NCI-H2081 treated with DMSO at 0.1 percent for 48 hours (cell line): ENCODE results near the gene SMYD4.
"Not testable (repeated sequence)": the region's sequence is repeated elsewhere in the genome, so short reads cannot be mapped to it uniquely, and the experiment has no call there.

ENCODE experiments used
- DNase-seq: peaks from one replicate; lab custom pipeline; 2025; lab: John Stamatoyannopoulos, UW

Gene SMYD4

DNA sequence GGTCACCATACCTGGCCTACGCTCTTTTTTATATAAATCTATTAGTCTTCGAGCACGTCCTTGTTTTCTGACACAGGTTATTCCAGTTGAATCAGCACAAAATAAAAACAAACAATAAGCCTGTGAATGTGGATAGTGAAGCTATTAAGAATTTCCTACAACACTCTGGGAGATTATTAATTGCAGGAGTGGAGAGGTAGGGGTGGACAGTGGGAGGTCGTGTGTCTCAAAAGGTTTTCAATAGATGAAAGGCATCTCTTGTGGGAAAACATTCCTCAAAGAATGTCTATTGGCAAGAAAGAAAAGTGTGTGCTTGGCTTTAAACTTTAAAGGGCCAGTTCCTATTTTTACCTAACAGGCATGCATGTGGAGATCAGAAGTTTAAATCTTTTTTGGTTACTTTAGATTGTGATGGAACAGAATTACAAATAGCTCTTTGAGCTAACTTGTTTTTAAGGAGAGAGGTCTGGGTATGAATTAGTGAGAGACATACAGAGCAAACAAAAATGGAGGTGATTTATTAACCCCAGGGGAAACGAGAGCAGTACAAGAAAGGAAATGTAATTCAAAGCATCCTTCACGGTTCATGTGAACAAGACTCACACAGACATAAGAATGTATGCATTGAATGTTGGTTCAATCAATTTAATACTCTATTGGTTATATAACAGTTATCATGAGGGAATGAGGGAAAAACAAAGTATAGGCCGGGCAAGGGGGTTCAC lies 9.0 kb downstream of the SMYD4 start:
- DNase-seq: no peak

GRCh38 chr17:1813088-1813487 lies 16.6 kb downstream of the SMYD4 start:
- DNase-seq: no peak

- DNase-seq: no peak
Measured at GRCh38 chr17:1810450-1811103, 19.1 kb downstream of the SMYD4 start.

DNA sequence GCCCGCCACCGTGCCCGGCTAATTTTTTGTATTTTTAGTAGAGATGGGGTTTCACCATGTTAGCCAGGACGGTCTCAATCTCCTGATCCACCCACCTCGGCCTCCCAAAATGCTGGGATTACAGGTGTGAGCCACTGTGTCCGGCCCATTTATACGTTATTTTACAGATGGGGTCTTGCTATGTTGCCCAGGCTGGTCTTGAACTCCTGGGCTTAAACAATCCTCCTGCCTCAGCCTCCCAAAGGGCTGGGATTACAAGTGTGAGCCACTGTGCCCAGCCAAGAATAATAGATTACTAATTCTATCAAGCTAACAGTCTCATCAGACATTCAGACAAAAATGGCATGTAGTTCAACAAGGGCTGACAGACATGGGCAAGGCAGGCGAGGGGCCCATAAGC lies 19.9 kb downstream of the SMYD4 start:
- not testable (repeated sequence) for DNase-seq

DNA sequence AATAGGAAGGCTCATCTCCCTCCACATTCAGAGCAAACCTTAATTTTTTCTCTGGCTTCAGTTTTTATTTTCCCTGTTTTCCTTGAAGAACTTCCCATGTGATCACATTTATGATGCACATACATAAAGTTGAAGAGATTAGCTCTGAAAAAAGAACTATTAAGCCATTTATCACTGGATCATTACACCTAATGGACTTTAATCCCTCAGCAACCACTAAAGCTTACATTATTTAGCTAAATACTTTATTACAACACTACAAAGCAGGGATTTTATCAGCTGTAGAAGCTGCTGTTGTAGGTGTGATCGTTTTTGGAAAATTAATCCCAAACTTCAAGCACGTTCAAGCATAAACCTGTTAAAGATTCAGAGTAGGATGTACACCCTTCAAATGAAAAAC lies 21.1 kb downstream of the SMYD4 start:
- no peak for DNase-seq

DNA sequence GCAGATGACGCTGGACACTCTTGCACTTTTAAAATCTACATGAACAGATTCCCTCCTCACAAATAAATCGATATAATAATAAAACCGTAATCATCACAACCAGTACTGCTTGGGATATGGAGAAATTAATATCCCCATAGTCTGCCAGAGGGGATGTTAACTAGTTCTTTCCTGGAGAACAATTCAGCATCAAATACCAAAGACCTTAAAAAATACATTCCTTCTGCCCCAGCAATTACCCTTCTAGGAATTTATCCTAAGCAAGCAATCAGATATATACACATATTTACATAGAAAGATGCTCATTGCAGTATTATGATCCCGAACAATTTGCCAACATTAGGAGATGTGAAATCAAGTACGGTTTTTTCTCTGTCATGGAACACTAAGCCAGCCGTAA lies 21.8 kb downstream of the SMYD4 start:
- no peak for DNase-seq

DNA sequence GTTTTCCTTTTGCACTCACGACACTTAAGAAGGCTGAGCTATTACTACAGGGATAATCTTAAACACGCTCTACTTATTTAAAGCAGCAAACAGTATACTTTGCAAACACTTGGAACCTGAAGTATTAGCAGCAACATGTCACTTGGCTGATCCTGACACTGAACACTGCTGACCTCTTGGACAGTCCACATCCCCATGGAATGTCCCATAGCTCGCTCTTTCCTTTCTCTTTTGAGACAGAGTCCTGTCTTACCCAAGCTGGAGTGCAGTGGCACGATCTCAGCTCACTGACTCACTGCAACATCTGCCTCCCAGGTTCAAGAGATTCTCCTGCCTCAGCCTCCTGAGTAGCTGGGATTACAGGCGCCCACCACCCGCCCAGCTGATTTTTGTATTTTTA lies 26.4 kb downstream of the SMYD4 start:
- DNase-seq: no peak

- DNase-seq: no peak
Measured at GRCh38 chr17:1802429-1802828, 27.3 kb downstream of the SMYD4 start.

DNA sequence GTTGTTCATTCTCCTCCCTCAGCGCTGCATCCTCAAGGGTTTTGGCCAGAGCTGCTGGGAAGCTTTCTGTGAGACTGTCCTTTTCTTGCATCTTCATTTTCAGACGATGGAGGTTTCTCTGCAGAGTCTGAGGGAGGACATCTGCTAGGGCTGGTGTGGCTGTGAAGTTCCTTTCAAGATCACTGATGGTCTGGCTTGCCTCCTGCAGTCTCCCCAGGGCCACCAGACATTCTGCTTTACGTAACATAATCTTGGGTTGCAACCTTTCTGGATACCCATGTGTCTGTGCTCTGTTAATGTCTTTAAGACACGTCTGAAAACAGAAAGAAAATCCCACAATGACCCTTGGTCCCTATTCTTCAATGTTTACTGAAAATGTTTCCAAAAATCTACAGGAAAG lies 29.0 kb downstream of the SMYD4 start:
- no peak for DNase-seq

DNA sequence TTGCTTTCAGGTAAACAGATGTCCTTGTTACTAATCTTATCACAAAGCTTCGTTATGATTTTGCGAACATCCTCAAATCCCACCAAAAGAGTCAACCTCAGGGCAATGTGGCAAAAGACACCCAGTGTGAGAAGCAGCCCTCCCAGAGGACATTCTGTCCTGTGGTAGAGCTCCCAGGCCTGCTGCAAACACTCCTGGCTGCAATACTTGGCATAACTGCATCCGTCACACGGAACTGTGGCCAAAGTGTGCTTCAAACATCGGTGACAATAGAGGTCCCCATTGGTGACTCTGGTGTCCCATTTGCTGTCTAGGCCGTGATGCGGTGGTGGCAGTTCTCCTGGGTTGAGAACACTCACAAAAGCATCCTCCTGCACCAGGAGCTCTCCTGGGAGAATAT lies 29.5 kb downstream of the SMYD4 start:
- no peak for DNase-seq

- DNase-seq: not testable (repeated sequence)
Measured at GRCh38 chr17:1797846-1798245, 31.9 kb downstream of the SMYD4 start.

- DNase-seq: no peak
Measured at GRCh38 chr17:1797323-1797722, 32.4 kb downstream of the SMYD4 start.

- no peak for DNase-seq
Measured at GRCh38 chr17:1796800-1797199, 32.9 kb downstream of the SMYD4 start.

DNA sequence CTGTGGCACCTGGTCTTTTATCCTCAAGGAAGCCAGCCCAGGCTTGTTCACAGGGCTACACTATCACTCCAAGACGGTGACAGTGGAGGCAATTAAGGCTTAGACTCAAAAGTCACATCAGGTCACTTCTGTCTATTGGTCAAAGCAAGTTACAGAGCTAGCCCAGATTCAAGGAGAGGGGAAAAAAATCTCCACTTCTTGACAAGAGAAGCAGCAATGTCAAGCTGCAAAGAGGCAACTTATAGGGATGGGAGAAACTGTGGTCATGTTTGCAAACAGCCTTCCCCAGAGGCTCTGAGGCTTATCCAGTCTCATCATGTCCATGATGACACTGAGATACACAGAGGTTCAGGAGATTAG lies 36.3 kb downstream of the SMYD4 start:
- no peak for DNase-seq

GRCh38 chr17:1792495-1793446 lies 36.9 kb downstream of the SMYD4 start:
- no peak for DNase-seq

DNA sequence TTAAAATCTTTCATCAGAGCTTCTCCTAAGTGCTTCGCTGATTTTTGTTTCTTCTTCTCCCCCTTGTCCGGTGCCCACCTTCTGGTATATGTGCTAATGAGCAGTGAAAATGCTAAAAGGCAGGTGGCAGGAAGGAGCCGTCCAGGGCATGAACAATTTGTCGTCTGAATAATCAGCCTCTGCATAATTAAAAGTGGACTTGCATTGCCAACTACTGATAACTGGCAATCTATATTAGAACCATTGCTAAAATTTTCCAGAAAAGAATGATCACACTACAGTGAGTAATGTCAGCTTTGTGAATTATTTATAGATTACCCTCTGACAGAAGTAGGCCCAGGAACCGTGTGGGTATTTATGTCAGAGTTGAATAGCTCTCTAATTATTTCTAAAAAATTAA lies 39.8 kb downstream of the SMYD4 start:
- peak; percentile 17 for DNase-seq

- no peak for DNase-seq
Measured at GRCh38 chr17:1787301-1787902, 42.3 kb downstream of the SMYD4 start.

DNA sequence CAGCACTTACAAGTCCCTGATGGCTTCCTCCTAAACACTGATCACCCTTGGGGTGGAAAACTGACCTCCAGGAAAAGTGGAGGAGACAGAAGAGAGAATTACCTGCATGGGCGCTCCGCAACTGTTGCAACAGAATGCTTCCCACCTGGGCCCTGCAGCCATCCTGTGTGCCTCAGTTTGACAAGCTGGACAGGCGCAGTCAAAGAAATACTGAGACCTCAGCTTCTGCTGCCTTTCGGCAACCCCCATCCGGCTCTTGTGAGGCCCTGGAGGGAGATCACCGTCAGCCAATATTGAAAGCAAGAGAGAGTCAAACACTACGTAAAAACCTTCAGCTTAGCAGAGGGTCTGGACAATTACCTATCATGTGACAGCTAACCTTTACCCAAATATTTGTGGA lies 43.0 kb downstream of the SMYD4 start:
- no peak for DNase-seq

GRCh38 chr17:1785930-1786329 lies 43.8 kb downstream of the SMYD4 start:
- no peak for DNase-seq

DNA sequence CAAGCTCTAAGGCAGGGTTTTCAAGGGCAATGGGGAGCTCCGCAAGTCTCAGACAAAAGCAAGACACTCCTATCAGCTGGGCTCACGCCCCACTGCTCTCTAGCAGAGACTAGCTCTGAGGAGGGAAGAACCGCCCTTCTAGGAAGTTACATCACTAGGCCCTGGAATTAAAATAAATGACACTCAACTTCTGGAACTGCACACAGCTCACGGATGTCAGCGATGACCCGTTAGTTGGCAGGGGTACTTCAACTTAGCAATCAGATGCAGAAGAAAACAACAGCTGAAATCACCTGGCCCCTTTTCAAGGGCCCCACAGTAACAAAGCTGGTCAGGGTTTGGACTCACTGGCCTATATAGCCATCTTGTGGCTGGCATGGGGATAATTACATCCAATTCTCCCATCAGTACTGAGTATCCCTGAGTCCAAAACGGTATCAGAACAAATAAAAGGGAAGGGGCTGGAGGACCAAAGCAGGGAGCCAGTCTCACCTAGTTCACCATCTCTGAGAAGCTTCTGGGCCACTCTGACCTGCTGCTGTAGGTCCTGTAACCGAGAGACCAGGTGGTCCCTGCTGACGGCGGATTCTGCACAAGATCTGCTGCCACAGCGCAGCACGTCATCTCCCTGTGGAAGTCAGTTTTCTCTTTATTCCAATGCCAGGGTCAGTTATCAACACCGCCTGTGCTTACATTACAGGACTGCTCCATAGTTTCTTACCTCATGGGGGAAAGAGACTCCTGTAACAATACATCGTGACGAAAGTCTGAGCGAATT lies 45.7 kb downstream of the SMYD4 start:
- no peak for DNase-seq

GRCh38 chr17:1783271-1783670 lies 46.4 kb downstream of the SMYD4 start:
- DNase-seq: no peak

GRCh38 chr17:1782171-1782567 lies 47.5 kb downstream of the SMYD4 start:
- no peak for DNase-seq
